ENCODE data around the gene EGFR.

Gene EGFR

GRCh38 chr7:55212176-55212575 lies 193.4 kb downstream of the EGFR start:
- DNase-seq (ENCODE audit: low spot score) = peak; percentile 12

- DNase-seq (ENCODE audit: low spot score) = peak; percentile 78
Measured at GRCh38 chr7:55212838-55213237, 194.0 kb downstream of the EGFR start.

- DNase-seq (ENCODE audit: low spot score) = no peak
Measured at GRCh38 chr7:55214707-55215106, 195.9 kb downstream of the EGFR start.

- no peak for DNase-seq (ENCODE audit: low spot score)
Measured at GRCh38 chr7:55223023-55223422, 204.2 kb downstream of the EGFR start.

- no peak for DNase-seq (ENCODE audit: low spot score)
Measured at GRCh38 chr7:55224111-55224510, 205.3 kb downstream of the EGFR start.

GRCh38 chr7:55224810-55225209 lies 206.0 kb downstream of the EGFR start:
- DNase-seq (ENCODE audit: low spot score) = no peak

GRCh38 chr7:55230014-55230413 lies 211.2 kb downstream of the EGFR start:
- DNase-seq (ENCODE audit: low spot score) = no peak

GRCh38 chr7:55231736-55232280 lies 213.0 kb downstream of the EGFR start:
- no peak for DNase-seq (ENCODE audit: low spot score)

GRCh38 chr7:55233001-55233400 lies 214.2 kb downstream of the EGFR start:
- no peak for DNase-seq (ENCODE audit: low spot score)

GRCh38 chr7:55234408-55234807 lies 215.6 kb downstream of the EGFR start:
- no peak for DNase-seq (ENCODE audit: low spot score)

GRCh38 chr7:55235115-55235514 lies 216.3 kb downstream of the EGFR start:
- no peak for DNase-seq (ENCODE audit: low spot score)

GRCh38 chr7:55235801-55236200 lies 217.0 kb downstream of the EGFR start:
- DNase-seq (ENCODE audit: low spot score) = no peak

- DNase-seq (ENCODE audit: low spot score) = no peak
Measured at GRCh38 chr7:55236476-55236875, 217.7 kb downstream of the EGFR start.

GRCh38 chr7:55237156-55237893 lies 218.5 kb downstream of the EGFR start:
- no peak for DNase-seq (ENCODE audit: low spot score)

- no peak for DNase-seq (ENCODE audit: low spot score)
Measured at GRCh38 chr7:55239406-55239805, 220.6 kb downstream of the EGFR start.

- no peak for DNase-seq (ENCODE audit: low spot score)
Measured at GRCh38 chr7:55240418-55241142, 221.8 kb downstream of the EGFR start.

GRCh38 chr7:55241958-55242357 lies 223.1 kb downstream of the EGFR start:
- DNase-seq (ENCODE audit: low spot score) = no peak

GRCh38 chr7:55242613-55243012 lies 223.8 kb downstream of the EGFR start:
- DNase-seq (ENCODE audit: low spot score) = no peak

GRCh38 chr7:55244006-55244745 lies 225.4 kb downstream of the EGFR start:
- DNase-seq (ENCODE audit: low spot score) = no peak

GRCh38 chr7:55245271-55245723 lies 226.5 kb downstream of the EGFR start:
- DNase-seq (ENCODE audit: low spot score) = no peak

- DNase-seq (ENCODE audit: low spot score) = no peak
Measured at GRCh38 chr7:55246171-55246570, 227.4 kb downstream of the EGFR start.

GRCh38 chr7:55247428-55247827 lies 228.6 kb downstream of the EGFR start:
- DNase-seq (ENCODE audit: low spot score) = no peak

GRCh38 chr7:55248526-55248925 lies 229.7 kb downstream of the EGFR start:
- no peak for DNase-seq (ENCODE audit: low spot score)

Measured in pons (tissue), 1 donor.